ENCODE measurements around the gene SFRP5.
A peak's percentile ranks its signal among the peaks of the same experiment; 100 is the strongest.

SFRP5 gene

GRCh38 chr10:97759158-97759887 is 12.5 kb downstream of the SFRP5 start:
- intact Hi-C loops (cut with DNase I; ENCODE audit: low total_unique reads): no loop called here
- Histone ChIP-seq H3K9me3 (no peaks in the 10 kb centered on the region), H3K4me3 (no peak overlapping the region), H3K27ac (no peak overlapping the region), H3K4me1 (no peaks in the 10 kb centered on the region), H3K27me3 (no peaks in the 10 kb centered on the region), H3K36me3 (peaks cover 40 to 86% (median 76%) of the 10 kb centered on the region in 3 donors)
- peak in 1 of 2 donors; percentile 36 for DNase-seq
- TF ChIP-seq, protein P1, sequence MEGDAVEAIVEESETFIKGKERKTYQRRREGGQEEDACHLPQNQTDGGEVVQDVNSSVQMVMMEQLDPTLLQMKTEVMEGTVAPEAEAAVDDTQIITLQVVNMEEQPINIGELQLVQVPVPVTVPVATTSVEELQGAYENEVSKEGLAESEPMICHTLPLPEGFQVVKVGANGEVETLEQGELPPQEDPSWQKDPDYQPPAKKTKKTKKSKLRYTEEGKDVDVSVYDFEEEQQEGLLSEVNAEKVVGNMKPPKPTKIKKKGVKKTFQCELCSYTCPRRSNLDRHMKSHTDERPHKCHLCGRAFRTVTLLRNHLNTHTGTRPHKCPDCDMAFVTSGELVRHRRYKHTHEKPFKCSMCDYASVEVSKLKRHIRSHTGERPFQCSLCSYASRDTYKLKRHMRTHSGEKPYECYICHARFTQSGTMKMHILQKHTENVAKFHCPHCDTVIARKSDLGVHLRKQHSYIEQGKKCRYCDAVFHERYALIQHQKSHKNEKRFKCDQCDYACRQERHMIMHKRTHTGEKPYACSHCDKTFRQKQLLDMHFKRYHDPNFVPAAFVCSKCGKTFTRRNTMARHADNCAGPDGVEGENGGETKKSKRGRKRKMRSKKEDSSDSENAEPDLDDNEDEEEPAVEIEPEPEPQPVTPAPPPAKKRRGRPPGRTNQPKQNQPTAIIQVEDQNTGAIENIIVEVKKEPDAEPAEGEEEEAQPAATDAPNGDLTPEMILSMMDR (IDR thresholded peaks at IDR 0.05): peak; percentile 55 to 75

DNA sequence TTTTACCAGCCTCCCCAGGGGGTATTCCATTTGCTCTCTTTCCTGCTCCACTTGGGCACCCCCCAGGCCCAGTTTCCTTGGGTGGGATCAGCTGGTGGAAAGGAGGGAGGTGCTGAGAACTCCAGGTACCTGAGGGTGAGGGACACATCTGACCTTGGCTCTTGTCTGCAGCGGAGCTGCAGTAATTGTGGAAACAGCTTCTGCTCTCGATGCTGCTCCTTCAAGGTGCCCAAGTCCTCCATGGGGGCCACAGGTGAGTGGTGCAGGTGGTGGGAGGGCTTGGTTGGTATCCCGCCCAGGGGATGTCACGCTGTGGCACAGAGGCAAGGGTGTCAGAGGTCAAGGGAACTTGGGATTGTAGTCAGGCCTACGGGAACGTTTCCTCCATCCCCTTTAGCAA is 14.3 kb downstream of the SFRP5 start:
- DNase-seq: no peak
- H3K36me3 ChIP-seq: peaks cover 58 to 98% (median 91%) of the 10 kb centered on the region in 3 donors
- intact Hi-C loops (cut with DNase I; ENCODE audit: low total_unique reads): no loop called here
- H3K27me3 ChIP-seq: no peaks in the 10 kb centered on the region
- H3K4me3 ChIP-seq: no peak overlapping the region
- no peaks in the 10 kb centered on the region for H3K4me1 ChIP-seq
- TF ChIP-seq, protein P1 (IDR thresholded peaks at IDR 0.05): no peak
- H3K27ac ChIP-seq: no peak overlapping the region
- no peaks in the 10 kb centered on the region for H3K9me3 ChIP-seq

GRCh38 chr10:97755718-97756117 is 16.1 kb downstream of the SFRP5 start:
- H3K27ac ChIP-seq: no peak overlapping the region
- no peak overlapping the region for H3K4me3 ChIP-seq
- H3K9me3 ChIP-seq: no peaks in the 10 kb centered on the region
- H3K36me3 ChIP-seq: peaks cover 75 to 98% (median 97%) of the 10 kb centered on the region in 3 donors
- DNase-seq: no peak
- H3K4me1 ChIP-seq: no peaks in the 10 kb centered on the region
- H3K27me3 ChIP-seq: no peaks in the 10 kb centered on the region
- TF ChIP-seq, protein P1 (IDR thresholded peaks at IDR 0.05): no peak
- intact Hi-C loops (cut with DNase I; ENCODE audit: low total_unique reads): no loop called here

GRCh38 chr10:97754726-97755125 is 17.1 kb downstream of the SFRP5 start:
- Histone ChIP-seq H3K4me1 (no peaks in the 10 kb centered on the region), H3K36me3 (peaks cover 84 to 98% (median 97%) of the 10 kb centered on the region in 3 donors), H3K27ac (no peak overlapping the region), H3K9me3 (no peaks in the 10 kb centered on the region), H3K4me3 (no peak overlapping the region), H3K27me3 (no peaks in the 10 kb centered on the region)
- DNase-seq: no peak
- TF ChIP-seq, protein P1 (IDR thresholded peaks at IDR 0.05): no peak
- intact Hi-C loops (cut with DNase I; ENCODE audit: low total_unique reads): no loop called here

DNA sequence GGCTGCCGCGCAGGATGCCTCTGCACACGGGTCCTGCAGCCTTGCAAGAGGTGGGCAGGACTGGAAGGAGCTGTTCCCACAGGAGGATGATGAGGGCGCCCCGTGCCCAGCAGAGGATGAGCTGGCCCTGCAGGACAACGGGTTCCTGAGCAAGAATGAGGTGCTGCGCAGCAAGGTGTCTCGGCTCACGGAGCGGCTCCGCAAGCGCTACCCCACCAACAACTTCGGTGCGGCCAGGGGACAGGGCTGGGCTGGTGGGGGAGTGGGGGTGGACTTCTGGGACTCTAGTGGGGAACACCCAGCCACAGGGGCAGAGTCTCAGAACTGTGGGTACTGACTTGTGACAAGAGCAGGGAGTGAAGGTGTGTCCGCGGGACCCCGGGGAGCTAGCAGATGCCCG is 18.8 kb downstream of the SFRP5 start:
- no peak for DNase-seq
- Histone ChIP-seq H3K4me3 (no peak overlapping the region), H3K9me3 (no peaks in the 10 kb centered on the region), H3K36me3 (peaks cover 95 to 99% (median 97%) of the 10 kb centered on the region in 3 donors), H3K4me1 (no peaks in the 10 kb centered on the region), H3K27me3 (no peaks in the 10 kb centered on the region), H3K27ac (no peak overlapping the region)
- TF ChIP-seq, protein P1 (IDR thresholded peaks at IDR 0.05): no peak
- intact Hi-C loops (cut with DNase I; ENCODE audit: low total_unique reads): no loop called here
